ENCODE measurements around the gene EXD3. TPM values are rescaled to one million over a fixed set of nuclear protein-coding genes. Genes with fewer than 3 reads are reported as not detected.

Gene EXD3
- total and polyA plus RNA-seq, 9 of the 15 experiments (the other 6 are each of a cell fraction or from before 2014, with no cell fraction given): 0.29 to 12.5 (median 3.9) TPM

GRCh38 chr9:137286975-137287383 lies 136.0 kb downstream of the EXD3 start (continued):
- TF ChIP-seq HDAC2 (IDR thresholded peaks at IDR 0.05): 0 out of 2 replicates have a peak, but pooled peaks have one; percentile 25
- no peak for TF ChIP-seq MXI1 (IDR thresholded peaks at IDR 0.05; ENCODE audit: low read depth, low read length)
- peak; percentile 68; the same call in 1 of the 2 replicates for TF ChIP-seq EP400 (IDR thresholded peaks at IDR 0.05)
- TF ChIP-seq CREB3L1 (IDR thresholded peaks at IDR 0.05; ENCODE audit: borderline replicate concordance, low read depth): peak; percentile 42; the same call in 1 of the 2 replicates
- TF ChIP-seq ZNF316 (IDR thresholded peaks at IDR 0.05): peak; percentile 67
- no peak for TF ChIP-seq CBX2 (IDR thresholded peaks at IDR 0.05; ENCODE audit: insufficient read depth, low read length, poor library complexity, severe bottlenecking)
- no peak for TF ChIP-seq SAFB (IDR thresholded peaks at IDR 0.05; ENCODE audit: borderline replicate concordance, low read depth, low read length)
- no peak for TF ChIP-seq HNRNPUL1 (IDR thresholded peaks at IDR 0.05; ENCODE audit: low read length)
- no peak for TF ChIP-seq FOXA3 (CRISPR knock-in tag; conservative IDR thresholded peaks at IDR 0.05 in 1 of 2, IDR thresholded peaks at IDR 0.05 in 1 of 2)
- peak; percentile 95 for TF ChIP-seq MGA (IDR thresholded peaks at IDR 0.05)
- 0 out of 2 replicates have a peak, but pooled peaks have one; percentile 21 for TF ChIP-seq ZNF24 (IDR thresholded peaks at IDR 0.05)
- no peak for TF ChIP-seq CEBPB (tag; IDR thresholded peaks at IDR 0.05)
- TF ChIP-seq CHD2 (IDR thresholded peaks at IDR 0.05; ENCODE audit: low read depth, low read length): no peak
- TF ChIP-seq HOMEZ (CRISPR knock-in tag; IDR thresholded peaks at IDR 0.05): no peak
